Activated T-cell treated with anti-CD3 and anti-CD28 coated beads for 48 hours (primary cell): ENCODE results near the gene CALD1.

ENCODE experiments used
- DNase-seq: peaks from one replicate; pipeline ENCODE4 v3.0.0-alpha.2; 2020; ENCODE audit warnings: low read depth

The CALD1 gene

DNA sequence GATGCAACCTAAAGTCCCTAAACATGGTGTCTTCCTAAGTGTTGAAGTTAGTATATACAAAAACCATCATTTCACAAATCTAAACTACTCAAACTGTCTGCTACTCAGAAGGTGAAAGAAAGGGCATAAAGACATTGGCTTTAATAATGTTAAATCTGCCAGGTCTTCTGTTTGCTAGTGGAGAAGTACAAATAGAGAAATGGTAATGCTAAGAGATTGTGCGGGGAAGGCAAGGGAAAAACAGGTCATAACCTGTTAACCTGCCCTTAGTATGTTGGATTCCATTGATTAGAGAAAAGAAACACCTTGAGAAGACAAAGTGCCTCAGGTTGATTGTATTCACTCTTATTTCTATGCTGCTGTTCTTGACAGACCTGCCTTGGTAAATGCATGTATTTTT, 80.3 kb downstream of the CALD1 start:
- DNase-seq, result no peak

GRCh38 chr7:134865001-134865845, 85.8 kb downstream of the CALD1 start:
- DNase-seq, result no peak

DNA sequence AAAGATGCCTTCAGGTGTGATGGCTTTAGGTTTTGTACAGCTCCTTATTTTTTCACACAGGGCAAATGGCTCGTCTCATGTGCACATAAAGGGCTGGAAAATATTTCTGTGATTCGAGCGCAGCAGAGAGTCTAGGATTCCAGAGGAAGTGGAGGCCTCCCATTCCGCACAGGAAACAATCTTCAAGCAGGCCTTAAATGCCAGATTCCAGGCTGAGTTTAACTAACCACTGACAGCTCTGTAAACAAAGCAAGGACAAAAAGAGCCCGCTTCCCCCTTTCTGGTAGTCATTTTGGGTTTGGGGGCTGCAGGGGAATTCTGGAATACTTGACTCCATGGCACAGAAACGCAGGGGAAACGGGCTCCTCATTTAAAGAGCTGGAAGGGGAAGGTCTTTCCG, 87.2 kb downstream of the CALD1 start:
- no peak for DNase-seq

DNA sequence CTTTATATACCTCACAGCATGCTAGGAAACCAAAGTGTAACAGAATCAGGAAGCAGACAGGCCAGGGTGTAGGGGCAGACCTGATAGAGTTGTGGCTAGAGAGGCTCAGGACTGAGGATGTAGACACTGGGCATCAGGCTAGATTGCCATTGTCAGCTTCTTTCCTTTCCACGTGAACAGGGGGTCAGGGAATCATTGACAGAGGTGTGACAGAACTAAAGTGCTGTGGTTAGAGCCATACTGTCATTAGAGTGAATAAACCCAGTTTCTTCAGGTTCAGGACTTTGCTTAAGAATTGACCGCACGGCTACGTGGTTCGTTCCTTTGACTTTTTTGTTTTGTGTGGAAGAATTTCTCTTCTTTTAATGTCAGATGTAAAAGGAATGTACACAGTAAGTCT, 90.7 kb downstream of the CALD1 start:
- no peak for DNase-seq

DNA sequence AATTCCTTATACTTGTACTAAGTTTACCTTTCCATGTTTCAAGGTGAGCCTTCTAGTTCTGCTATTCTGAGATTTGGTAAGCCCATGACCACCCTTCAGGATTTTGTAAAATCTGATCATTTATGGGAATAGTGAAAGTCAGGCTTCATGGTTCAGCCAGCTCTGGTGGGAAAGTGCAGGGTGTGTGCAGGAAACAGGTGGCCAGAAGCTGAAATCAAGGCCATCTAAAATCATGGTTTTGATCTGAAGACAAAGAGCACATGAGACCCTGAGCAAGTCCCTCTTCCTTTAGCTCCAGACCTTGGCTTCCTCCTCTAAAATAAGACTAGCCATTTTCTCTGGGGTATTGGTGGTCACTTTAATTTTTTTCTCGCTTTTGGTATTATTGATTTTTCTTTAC, 91.3 kb downstream of the CALD1 start:
- no peak for DNase-seq

DNA sequence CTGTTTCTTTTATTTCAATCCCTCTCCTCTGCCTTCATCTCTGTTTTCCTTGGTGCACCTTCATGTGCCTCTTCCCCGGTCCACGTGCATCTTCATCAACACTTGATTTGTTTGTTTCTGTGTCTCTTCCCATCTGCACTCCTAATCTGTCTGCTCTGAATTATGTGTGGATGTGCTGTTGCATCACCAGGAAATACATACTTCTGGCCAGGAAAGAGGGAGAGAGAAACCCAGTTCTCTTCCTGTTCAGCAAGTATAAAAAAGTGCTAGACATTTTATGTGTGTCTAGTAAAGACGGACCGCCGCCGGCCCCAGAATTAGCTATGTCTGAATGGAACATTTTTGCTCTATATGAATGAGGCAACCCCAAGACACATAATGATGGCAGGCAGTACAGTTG, 93.8 kb downstream of the CALD1 start:
- no peak for DNase-seq

DNA sequence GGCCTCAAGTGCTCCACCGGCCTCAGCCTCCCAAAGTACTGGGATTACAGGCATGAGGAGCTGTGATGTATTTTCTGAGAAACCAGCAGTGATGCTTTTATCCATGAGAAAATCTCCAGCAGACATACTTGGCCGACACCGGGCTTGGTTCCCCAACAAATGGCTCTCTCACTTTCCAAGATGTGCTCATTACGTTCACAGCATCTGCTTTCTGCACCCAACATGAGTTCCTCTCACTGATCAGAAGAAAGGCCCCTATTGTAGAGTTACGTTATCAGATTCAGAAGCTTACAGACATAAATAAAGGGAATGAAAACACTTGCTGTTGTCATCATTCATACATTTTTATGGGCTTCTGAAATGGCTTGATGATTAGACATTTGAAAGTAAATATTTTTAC, 95.0 kb downstream of the CALD1 start:
- DNase-seq, result no peak

- DNase-seq, result no peak
Measured at GRCh38 chr7:134875867-134876266, 96.4 kb downstream of the CALD1 start.

- DNase-seq, result no peak
Measured at GRCh38 chr7:134878746-134879357, 99.4 kb downstream of the CALD1 start.

- no peak for DNase-seq
Measured at GRCh38 chr7:134879815-134880475, 100.5 kb downstream of the CALD1 start.

- DNase-seq, result no peak
Measured at GRCh38 chr7:134882481-134882880, 103.0 kb downstream of the CALD1 start.

GRCh38 chr7:134885967-134886352, 106.5 kb downstream of the CALD1 start:
- no peak for DNase-seq

DNA sequence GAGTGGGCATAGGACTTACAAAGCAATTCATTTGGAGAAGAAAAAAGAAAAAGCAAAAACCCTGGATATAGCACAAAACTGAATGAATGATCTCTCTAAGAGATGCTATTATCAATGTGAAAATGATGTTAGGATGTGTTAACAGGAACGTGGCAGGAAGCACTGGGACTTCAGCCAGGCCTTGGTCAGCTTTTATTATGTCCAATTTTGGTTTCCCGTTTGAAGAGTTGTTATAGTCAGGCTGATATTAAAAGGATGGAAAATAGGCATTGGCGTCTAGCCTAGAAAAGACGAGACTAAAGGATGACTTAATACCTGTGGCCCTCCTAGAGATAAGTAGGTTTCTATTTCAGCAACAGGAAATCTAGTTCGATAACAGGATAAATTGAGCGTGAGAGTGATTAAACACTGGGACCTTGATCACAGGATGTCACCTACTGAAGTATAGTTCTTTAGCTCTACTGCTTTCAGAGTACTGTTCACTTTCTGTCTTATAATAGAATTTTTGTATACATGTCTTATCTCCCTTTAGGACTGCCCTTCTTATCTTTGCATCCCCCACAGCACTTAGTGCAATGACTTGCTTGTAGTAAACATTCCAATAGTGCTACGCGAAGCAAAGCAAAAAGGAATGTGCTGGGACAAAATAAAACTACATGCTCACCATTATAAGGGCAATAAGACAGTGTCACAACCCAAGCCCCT, 107.1 kb downstream of the CALD1 start:
- no peak for DNase-seq

GRCh38 chr7:134887523-134887922, 108.1 kb downstream of the CALD1 start:
- no peak for DNase-seq

DNA sequence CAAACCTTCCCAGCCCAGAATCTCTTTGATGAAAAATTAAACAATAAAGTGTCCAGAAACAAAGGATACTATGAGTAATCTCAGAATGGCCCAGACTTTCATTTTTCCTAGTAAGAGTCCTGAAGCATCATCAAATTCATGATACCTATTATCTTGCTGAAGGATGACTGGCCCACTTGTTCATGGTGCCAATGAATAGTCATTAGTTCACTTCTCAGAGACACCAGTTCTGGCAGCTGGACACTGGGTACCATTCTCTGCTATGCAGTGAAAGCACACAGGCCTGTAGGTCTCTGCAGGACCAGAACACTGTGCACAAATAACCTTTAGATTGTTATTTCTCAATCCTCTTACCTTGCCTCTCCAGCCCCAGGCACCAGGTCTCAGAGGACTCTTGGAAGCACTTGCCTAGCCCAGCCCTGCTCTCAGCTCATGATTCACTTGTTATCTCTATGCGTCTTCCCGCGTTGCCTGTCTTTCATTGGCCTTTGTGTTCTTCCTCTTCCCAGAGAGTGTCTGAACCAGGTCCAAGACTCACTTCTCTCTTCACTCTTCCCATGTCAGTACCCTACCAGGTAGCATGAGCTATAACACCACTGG, 108.8 kb downstream of the CALD1 start:
- no peak for DNase-seq

DNA sequence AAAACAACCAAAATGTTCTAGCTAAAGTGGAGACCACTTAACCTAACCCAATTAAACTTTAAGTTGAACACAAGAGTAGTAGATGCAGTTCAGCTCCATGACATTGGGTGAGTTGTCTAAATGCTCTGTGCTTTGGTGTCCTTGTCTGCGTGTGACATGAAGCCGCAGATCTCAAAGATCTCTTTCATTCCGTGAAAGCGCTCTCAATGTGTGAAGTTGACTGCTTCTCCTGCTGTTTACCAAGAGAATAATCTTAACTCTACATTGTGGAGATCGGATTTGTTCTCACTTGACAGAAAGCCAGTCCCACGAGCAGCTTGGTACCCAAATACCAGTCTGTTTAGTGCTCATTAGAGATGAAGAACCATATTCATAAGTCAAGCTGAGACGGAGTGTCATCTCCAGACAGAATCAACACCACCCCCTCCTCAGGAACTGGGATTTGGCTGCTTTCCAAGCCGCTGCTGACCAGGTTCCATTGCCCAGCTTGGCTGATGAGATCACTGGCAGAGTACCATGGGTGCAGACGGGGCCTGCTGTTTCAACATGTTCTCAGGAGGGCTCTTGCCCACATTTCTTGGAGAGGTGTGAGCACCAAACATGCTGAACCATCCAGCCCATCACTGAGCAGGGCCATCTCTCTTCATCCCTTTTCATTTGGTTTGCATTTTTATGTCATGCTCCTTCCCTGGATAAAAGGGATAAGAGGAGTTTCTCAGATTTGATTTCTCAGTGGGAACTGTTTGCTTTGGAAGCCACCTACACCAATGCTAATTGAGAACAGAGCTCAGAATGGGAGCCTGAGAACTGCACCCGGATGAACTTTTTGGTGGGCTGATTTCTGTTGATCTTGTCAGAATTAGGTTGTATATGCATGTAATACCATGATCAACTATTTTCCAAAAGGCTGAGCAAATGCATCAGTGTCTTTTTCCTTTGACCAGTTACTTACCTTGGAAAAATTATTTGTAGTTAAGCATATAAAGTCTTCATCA, 111.1 kb downstream of the CALD1 start:
- no peak for DNase-seq

- no peak for DNase-seq
Measured at GRCh38 chr7:134891262-134891695, 111.8 kb downstream of the CALD1 start.

DNA sequence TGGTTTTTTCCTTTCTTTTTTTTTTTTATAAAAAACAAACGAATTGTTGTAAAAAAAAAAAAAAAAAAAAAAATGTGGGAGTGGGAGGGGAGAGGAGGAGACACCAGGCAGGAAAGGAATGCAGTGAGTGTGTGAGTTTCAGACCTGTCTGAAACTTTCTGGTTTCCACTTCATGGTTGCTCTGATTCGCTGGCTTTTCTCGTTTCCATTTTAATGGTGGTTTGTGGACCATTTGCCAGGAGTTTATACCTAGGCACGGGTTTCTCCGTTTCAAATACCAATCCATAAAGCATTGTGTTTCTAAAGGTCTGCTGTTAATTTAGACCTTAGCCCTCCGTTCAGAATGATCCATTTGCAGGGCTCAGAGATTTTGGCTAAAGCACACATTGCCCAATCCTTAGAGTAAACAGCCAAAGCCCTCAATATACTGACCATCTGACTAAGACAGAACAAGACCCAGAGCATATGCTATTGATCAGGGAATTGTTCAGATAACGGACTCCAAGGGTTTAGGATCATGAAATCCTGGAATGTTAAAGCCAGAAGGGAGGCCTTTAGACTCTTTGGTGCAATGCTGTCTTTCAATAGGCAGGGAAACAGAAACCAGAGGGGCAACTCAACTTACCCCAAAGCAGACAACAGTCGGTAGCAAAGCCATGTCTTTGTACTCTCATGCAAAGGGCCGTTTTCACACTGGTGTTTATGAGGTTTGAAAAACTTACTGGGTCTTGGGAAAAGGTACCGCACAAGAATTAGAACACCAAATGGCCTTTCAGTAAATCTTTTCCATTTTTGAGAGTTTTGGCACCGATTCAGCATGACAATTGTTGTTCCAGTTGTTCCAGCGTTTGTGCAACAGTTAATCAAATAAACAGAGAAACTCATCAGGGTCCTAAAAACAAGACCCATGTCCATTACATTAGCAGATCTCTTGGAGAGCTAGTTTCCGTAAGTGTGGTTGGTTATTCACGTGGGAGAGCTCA, 112.6 kb downstream of the CALD1 start:
- no peak for DNase-seq

- no peak for DNase-seq
Measured at GRCh38 chr7:134892963-134893362, 113.5 kb downstream of the CALD1 start.

- no peak for DNase-seq
Measured at GRCh38 chr7:134893920-134894319, 114.5 kb downstream of the CALD1 start.
